K562 (cell line): ENCODE measurements around the gene VGLL4. TPM values are rescaled to one million over a fixed set of nuclear protein-coding genes. Genes with fewer than 3 reads are reported as not detected.

Experiments
- ATAC-seq: fragments of 200-7000 bp; cut with Tn5 transposase; 3 replicates; pipeline ENCODE4 v1.9.1; 2020; ENCODE audit warnings: moderate library complexity
- BruUV-seq: library from RNA; stranded (reverse); fragments of 400-500 nt; replicated peaks from 2 replicates; lab custom pipeline; 2021; lab: Mats Ljungman, UMichigan
- CTCF ChIA-PET: fragments of 300-600 bp; formaldehyde crosslinking; extraction: SDS; loops from one replicate; lab custom pipeline; 2021; ENCODE audit warnings: low intra/inter-chr PET ratio; lab: Yijun Ruan, JAX
- POLR2A ChIA-PET: fragments of 300-600, 350-650 bp; sonication (Branson Sonifier 250); formaldehyde crosslinking; extraction: SDS; loops from one replicate; lab custom pipeline; 2021; ENCODE audit warnings: antibody characterized with exemption, inconsistent platforms; lab: Yijun Ruan, JAX
- DNase-seq, 4 experiments: peaks; one replicate each; pipeline versions ENCODE4 v3.0.0 to v3.0.0-alpha.2; 2011 to 2018; ENCODE audit warnings: low spot score in 3 of 4, mixed read lengths in 3 of 4; ENCODE audit errors: extremely low read depth in 1 of 4
- FAIRE-seq: peaks from 2 replicates; lab custom pipeline; 2011; peaks lifted over from hg19 to GRCh38; lab: Jason Lieb, UNC
- H2AFZ ChIP-seq: 2 replicates; pipeline ENCODE4 v1.6.0; 2011; ENCODE audit warnings: low read depth, low read length, control low read depth, inconsistent platforms
- H3K27ac ChIP-seq: fragments of 200-600 bp; 3 replicates; pipeline ENCODE4 v1.8.0; 2011; ENCODE audit warnings: low read depth, mild to moderate bottlenecking, control low read depth, inconsistent platforms, low read length, moderate library complexity, mixed read lengths; ENCODE audit errors: extremely low read depth
- H3K27me3 ChIP-seq, 2 experiments: fragments of 300-600 bp in 1 of 2; 2 replicates in 1 of 2; 3 replicates in 1 of 2; pipeline versions ENCODE4 v1.6.0 to v1.8.0; 2011; ENCODE audit warnings: inconsistent platforms in 2 of 2, low read length in 2 of 2, mild to moderate bottlenecking in 1 of 2, mixed read lengths in 1 of 2, moderate library complexity in 1 of 2; ENCODE audit not compliant: control insufficient read depth in 2 of 2, insufficient read depth in 2 of 2
- H3K36me3 ChIP-seq: fragments of 300-600 bp; 3 replicates; pipeline ENCODE4 v1.8.0; 2011; ENCODE audit warnings: mild to moderate bottlenecking, low read length, inconsistent platforms; ENCODE audit not compliant: control insufficient read depth, insufficient read depth
- H3K4me1 ChIP-seq, 2 experiments: fragments of 200-600 bp in 1 of 2; replicated peaks in 1 of 2; 2 replicates in 1 of 2; 3 replicates in 1 of 2; pipeline versions ENCODE4 v1.5.1 to v1.8.0; 2011; ENCODE audit warnings: inconsistent platforms in 2 of 2, low read length in 2 of 2, mild to moderate bottlenecking in 1 of 2, mixed read lengths in 1 of 2, moderate library complexity in 1 of 2; ENCODE audit not compliant: control insufficient read depth in 2 of 2, insufficient read depth in 2 of 2
- H3K4me2 ChIP-seq: 2 replicates; pipeline ENCODE4 v1.6.1; 2011; ENCODE audit warnings: low read length, control low read depth, inconsistent platforms, mixed read lengths; ENCODE audit not compliant: insufficient read depth
- H3K4me3 ChIP-seq: fragments of 200-600 bp; sonication (generic), shearing (Covaris generic); 2 replicates; pipeline ENCODE4 v1.5.1; 2016; ENCODE audit warnings: control low read depth, inconsistent platforms
- H3K79me2 ChIP-seq: fragments of 200-600 bp; 3 replicates; pipeline ENCODE4 v1.8.0; 2011; ENCODE audit warnings: low read length, inconsistent platforms; ENCODE audit not compliant: control insufficient read depth, insufficient read depth
- H3K9ac ChIP-seq, 2 experiments: 2 replicates each; pipeline versions ENCODE4 v1.6.0 to v1.6.1; 2011; ENCODE audit warnings: low read depth in 2 of 2, low read length in 2 of 2, control low read depth in 1 of 2, inconsistent platforms in 1 of 2, mild to moderate bottlenecking in 1 of 2, mixed read lengths in 1 of 2; ENCODE audit not compliant: insufficient read depth in 1 of 2
- H3K9me1 ChIP-seq: one replicate; pipeline ENCODE4 v1.6.0; 2011; ENCODE audit warnings: inconsistent platforms, mild to moderate bottlenecking, low read length, moderate library complexity; ENCODE audit not compliant: control insufficient read depth, insufficient read depth
- H3K9me3 ChIP-seq: replicated peaks from 2 replicates; pipeline ENCODE4 v1.5.1; 2011; ENCODE audit warnings: low read depth, low read length, inconsistent platforms; ENCODE audit not compliant: control insufficient read depth, insufficient read depth
- H4K20me1 ChIP-seq: replicated peaks from 2 replicates; pipeline ENCODE4 v1.6.1; 2011; ENCODE audit warnings: low read length, inconsistent platforms, mixed read lengths; ENCODE audit not compliant: control insufficient read depth, insufficient read depth
- BCOR ChIP-seq: fragments of 450-650 bp; IDR thresholded peaks from 2 replicates; pipeline ENCODE4 v1.6.1; 2016
- KDM2B ChIP-seq: fragments of 250-450 bp; sonication (Bioruptor Pico); IDR thresholded peaks from 2 replicates; pipeline ENCODE4 v1.8.0; 2021; ENCODE audit warnings: mild to moderate bottlenecking, moderate library complexity
- XRCC4 ChIP-seq: IDR thresholded peaks from one replicate; pipeline ENCODE4 v1.6.1; 2011; ENCODE audit not compliant: insufficient read depth, insufficient read length; ENCODE audit errors: extremely low read depth
- ZFP36 ChIP-seq: fragments of 150-350 bp; IDR thresholded peaks from 2 replicates; pipeline ENCODE4 v1.6.1; 2018; ENCODE audit warnings: low read length, low read depth; ENCODE audit not compliant: partially characterized antibody
- WGBS: fragments of 100-300 bp; shearing (Covaris generic); methylation state at CpG from one replicate; pipeline ENCODE4 v1.1.6; 2016; ENCODE audit warnings: low coverage, mixed read lengths; ENCODE audit not compliant: insufficient coverage; ENCODE audit errors: missing lambda C conversion rate; 5-methylcytosine and 5-hydroxymethylcytosine counted together
- in situ Hi-C: fragments of 300-500 bp; cut with MboI; formaldehyde crosslinking; loops from 4 replicates; pipeline ENCODE4 v1.15.0; 2018; ENCODE audit warnings: inconsistent platforms, mixed read lengths
- intact Hi-C: fragments of 100-400 bp; cut with micrococcal nuclease; formaldehyde crosslinking; loops from 2 replicates; pipeline ENCODE4 v1.14.2; 2022
- polyA plus RNA-seq, 8 experiments: library from polyadenylated mRNA; depleted of rRNA in 4 of 8; stranded (reverse) in 5 of 8; unstranded in 3 of 8; fragments of >200 nt; fragmentation: Nextera tagmentation in 2 of 8; fragmentation: Illumina TruSeq in 1 of 8; extraction: Ambion mirVana in 2 of 8; extraction: Trizol in 1 of 8; gene quantifications; 2 replicates each; pipeline versions ENCODE4 v1.2.1 to v1.2.3, GENCODE V29; 2011 to 2014; ENCODE audit warnings: inconsistent platforms in 1 of 8, missing spikeins in 1 of 8
- total RNA-seq, 7 experiments: library from RNA; depleted of rRNA in 6 of 7; stranded (reverse); fragments of >200 nt in 6 of 7; fragmentation: Illumina TruSeq in 2 of 7; extraction: Trizol in 2 of 7; gene quantifications; 2 replicates each; pipeline versions ENCODE4 v1.2.1 to v1.2.3, GENCODE V29; 2011 to 2021; ENCODE audit warnings: low replicate concordance in 1 of 7
- TF ChIP-seq, protein P1 (sequence below): fragments of 250-450 bp; sonication (Bioruptor Pico); IDR thresholded peaks from 2 replicates; pipeline ENCODE4 v1.9.0; 2021; ENCODE audit warnings: mild to moderate bottlenecking, inconsistent platforms

Gene VGLL4
- total and polyA plus RNA-seq, 9 of the 15 experiments (the other 6 are each of a cell fraction or from before 2014, with no cell fraction given): 0.27 to 10.9 (median 8.6) TPM

DNA sequence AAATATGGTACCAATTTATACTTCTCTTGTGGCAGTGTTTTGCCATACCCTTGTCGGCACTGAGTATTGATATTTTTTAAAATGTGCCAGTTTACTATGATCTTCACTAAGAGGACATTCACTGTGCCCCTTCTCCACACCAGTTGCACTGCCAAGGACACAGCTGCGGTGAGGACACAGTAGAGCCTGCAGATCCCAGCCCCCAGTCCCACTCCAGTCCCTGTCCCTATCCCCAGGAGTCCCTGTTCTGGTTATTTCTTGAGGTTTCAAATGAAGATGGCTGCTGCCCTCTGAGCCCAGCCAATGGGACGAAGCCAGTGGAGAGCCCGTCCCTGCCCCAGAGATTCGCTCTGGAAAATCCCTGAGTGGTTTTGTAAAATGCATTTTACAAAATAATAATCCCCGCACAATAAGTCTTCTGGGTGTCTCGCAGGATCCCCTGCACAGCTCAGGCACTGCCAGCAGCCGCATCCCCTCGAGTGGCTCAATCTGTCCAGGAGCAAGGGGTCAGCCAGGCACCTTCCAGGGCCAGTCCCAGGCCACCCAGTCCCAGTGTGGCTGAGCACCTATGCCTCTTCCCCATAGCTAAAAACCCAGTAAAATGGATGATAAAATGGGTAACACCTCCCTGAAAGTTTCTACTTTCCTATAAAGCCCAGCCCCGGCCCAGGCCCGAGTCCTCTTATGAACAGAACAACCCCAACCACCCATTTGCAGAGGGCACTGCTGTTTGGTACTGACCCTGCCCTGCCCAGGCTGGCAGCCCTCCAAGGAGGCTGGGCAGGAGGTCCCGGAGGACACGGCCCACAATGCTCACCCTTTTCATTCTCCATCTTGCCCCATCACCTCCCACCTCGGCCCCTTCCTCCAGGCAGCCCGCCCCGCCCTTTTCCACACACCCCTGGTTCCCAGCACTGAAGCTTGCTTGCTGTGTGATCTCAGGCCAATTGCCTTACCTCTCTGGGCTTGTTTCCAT lies 91.1 kb downstream of the VGLL4 start:
- intact Hi-C loops (no loop called here), in situ Hi-C loops (no loop called here)
- Histone ChIP-seq H3K27me3 (no peaks in the 10 kb centered on the region), H3K4me1 (peaks cover 0 to 3% of the 10 kb centered on the region in 2 experiments; a peak in 2 of 5 replicates), H3K4me3 (no peak overlapping the region), H3K27ac (no peak overlapping the region), H3K9me3 (no peaks in the 10 kb centered on the region), H3K4me2 (no peak overlapping the region), H3K79me2 (no peaks in the 10 kb centered on the region), H2AFZ (no peak overlapping the region), H3K36me3 (peaks cover 3% of the 10 kb centered on the region; the same call in 1 of the 3 replicates), H3K9ac (no peak overlapping the region), H4K20me1 (no peaks in the 10 kb centered on the region), H3K9me1 (no peaks in the 10 kb centered on the region)
- no TSS peak for BruUV-seq
- TF ChIP-seq XRCC4 (no peak), ZFP36 (peak; percentile 59), KDM2B (no peak), BCOR (0 out of 2 replicates have a peak, but pooled peaks have one; percentile 20)
- TF ChIP-seq, protein P1, sequence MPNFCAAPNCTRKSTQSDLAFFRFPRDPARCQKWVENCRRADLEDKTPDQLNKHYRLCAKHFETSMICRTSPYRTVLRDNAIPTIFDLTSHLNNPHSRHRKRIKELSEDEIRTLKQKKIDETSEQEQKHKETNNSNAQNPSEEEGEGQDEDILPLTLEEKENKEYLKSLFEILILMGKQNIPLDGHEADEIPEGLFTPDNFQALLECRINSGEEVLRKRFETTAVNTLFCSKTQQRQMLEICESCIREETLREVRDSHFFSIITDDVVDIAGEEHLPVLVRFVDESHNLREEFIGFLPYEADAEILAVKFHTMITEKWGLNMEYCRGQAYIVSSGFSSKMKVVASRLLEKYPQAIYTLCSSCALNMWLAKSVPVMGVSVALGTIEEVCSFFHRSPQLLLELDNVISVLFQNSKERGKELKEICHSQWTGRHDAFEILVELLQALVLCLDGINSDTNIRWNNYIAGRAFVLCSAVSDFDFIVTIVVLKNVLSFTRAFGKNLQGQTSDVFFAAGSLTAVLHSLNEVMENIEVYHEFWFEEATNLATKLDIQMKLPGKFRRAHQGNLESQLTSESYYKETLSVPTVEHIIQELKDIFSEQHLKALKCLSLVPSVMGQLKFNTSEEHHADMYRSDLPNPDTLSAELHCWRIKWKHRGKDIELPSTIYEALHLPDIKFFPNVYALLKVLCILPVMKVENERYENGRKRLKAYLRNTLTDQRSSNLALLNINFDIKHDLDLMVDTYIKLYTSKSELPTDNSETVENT (CRISPR knock-in tag): no peak
- ChIA-PET POLR2A (interaction anchor here (0.6 to 1.1 kb wide), 2 partner anchors 16 to 267 kb away, joined by 3 to 4 read pairs; no protein-coding TSS in a partner anchor), CTCF (no interaction called here)
- no peak for DNase-seq
- no peak for ATAC-seq
- FAIRE-seq: no peak
- WGBS: 81% methylated on average over 15 of the region's 16 CpGs
